Posterior cingulate gyrus (tissue), 11 donors: ENCODE results near the gene HRAS.
A peak's percentile ranks its signal among the peaks of the same experiment; 100 is the strongest.

ENCODE experiments used
- DNase-seq, 10 donors: peaks; one replicate each; pipeline versions ENCODE4 v3.0.0 to v3.0.0-alpha.2; 2020 to 2021; ENCODE audit warnings: mixed read lengths in 3 of 10
- intact Hi-C: fragments of 100-400 bp; cut with DNase I; formaldehyde crosslinking; loops from one replicate; pipeline ENCODE4 v1.15.1; 2023

The HRAS gene

GRCh38 chr11:536841-537621 lies 1.7 kb upstream of the HRAS start, which contains the start of gene LRRC56:
TSS of gene LRRC56 (plus strand) at chr11:537527. CDS start at chr11:540685, 3,158 bp downstream.
- intact Hi-C loops: no loop called here

GRCh38 chr11:535210-535518 lies 212 bp downstream of the HRAS start:
- DNase-seq: no peak
- intact Hi-C loops: no loop called here

More at GRCh38 chr11:536841-537621, 1.7 kb upstream of the HRAS start, which contains the start of gene LRRC56:
- DNase-seq: peak in 7 of 10 donors; percentile 34 to 95 (median 56)

GRCh38 chr11:534396-535209 lies 773 bp downstream of the HRAS start:
- peak in 3 of 10 donors; percentile 69 to 88 (median 81) for DNase-seq
- intact Hi-C loops: no loop called here

GRCh38 chr11:533586-534395 lies 1.6 kb downstream of the HRAS start:
- intact Hi-C loops: no loop called here
- peak in 2 of 10 donors; percentile 71 to 80 for DNase-seq

GRCh38 chr11:532986-533585 lies 2.3 kb downstream of the HRAS start:
- intact Hi-C loops: no loop called here
- peak in 1 of 10 donors; percentile 81 for DNase-seq

- intact Hi-C loops: no loop called here
- DNase-seq: no peak
Observed at GRCh38 chr11:532527-532985, 2.8 kb downstream of the HRAS start.

GRCh38 chr11:531919-532526 lies 3.4 kb downstream of the HRAS start:
- no peak for DNase-seq
- intact Hi-C loops: no loop called here

GRCh38 chr11:530960-531831 lies 4.2 kb downstream of the HRAS start:
- peak in 1 of 10 donors; percentile 64 for DNase-seq
- intact Hi-C loops: no loop called here

GRCh38 chr11:529728-530411 lies 5.5 kb downstream of the HRAS start:
- intact Hi-C loops: no loop called here
- peak in 2 of 10 donors; percentile 58 to 77 for DNase-seq

- DNase-seq: peak in 1 of 10 donors; percentile 58
- intact Hi-C loops: no loop called here
Observed at GRCh38 chr11:528815-529727, 6.3 kb downstream of the HRAS start.

GRCh38 chr11:528166-528814 lies 7.1 kb downstream of the HRAS start:
- intact Hi-C loops: no loop called here
- DNase-seq: peak in 1 of 10 donors; percentile 61

- intact Hi-C loops: no loop called here
- DNase-seq: peak in 1 of 10 donors; percentile 58
Observed at GRCh38 chr11:526192-526591, 9.2 kb downstream of the HRAS start.

GRCh38 chr11:521177-521688 lies 14.1 kb downstream of the HRAS start:
- DNase-seq: no peak
- intact Hi-C loops: no loop called here

GRCh38 chr11:520428-521176 lies 14.8 kb downstream of the HRAS start:
- intact Hi-C loops: no loop called here
- peak in 1 of 10 donors; percentile 63 for DNase-seq

- intact Hi-C loops: loop anchor here (2.0 to 5.0 kb wide), 2 partner anchors 71 to 112 kb away; no protein-coding TSS in a partner anchor
- peak; percentile 54 to 96 (median 76) for DNase-seq
Observed at GRCh38 chr11:518463-519202, 16.7 kb downstream of the HRAS start.
